ENCODE results near the gene PLD4. TPM values are rescaled to one million over a fixed set of nuclear protein-coding genes. Genes with fewer than 3 reads are reported as not detected.

PLD4 gene
- total RNA-seq, 1 experiment from 2014 or later, result 0.15 TPM

DNA sequence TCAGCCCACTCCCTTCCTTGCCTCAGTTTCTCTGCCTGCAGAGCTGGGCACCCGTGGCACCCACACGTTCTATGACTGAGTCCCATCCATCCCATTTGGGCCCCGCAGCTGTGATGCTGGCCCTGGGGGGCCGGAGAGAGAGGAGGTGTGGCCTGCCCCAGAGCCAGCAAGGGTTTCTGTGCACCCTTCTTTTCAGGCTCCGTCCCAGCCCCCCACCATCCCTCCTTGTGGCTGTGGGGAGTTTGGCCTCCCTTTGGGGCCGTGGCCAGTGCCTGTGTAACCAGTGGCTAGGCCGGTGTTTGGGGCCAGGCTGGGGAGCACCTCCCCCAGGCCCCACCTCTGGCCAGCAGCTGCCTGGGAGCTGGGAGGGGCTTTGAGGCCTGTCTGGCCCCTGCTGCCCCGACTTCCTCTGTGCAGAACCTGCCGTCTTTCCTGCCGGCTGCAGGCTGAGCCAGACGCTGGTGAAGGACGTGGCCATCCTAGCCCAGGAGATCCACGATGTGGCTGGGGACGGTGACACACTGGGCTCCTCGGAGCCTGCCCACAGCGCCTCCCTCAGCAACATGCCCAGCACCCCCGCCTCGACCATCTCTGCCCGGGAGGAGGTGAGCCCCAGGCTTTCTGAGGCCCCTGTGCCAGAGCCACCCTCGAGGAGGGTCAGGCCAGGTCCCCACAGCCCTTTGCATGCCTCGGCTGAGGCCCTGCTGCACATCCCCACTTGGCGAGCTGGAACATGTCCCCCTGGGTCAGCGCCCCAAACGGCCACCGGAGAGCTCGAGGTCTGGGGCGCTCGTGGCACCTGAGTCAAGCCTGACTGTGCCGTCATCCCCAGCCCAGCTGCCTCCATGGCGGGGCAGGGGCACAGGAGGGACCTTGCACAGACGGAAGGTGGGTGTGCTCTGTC lies 31.9 kb upstream of the PLD4 start:
- Histone ChIP-seq H3K36me3 (ENCODE audit: control insufficient read depth, insufficient read depth, low read length) (no peaks in the 10 kb centered on the region), H3K27ac (ENCODE audit: low read length) (no peak overlapping the region), H3K4me3 (ENCODE audit: low read depth in 2 of 2, low read length in 2 of 2) (no peak overlapping the region), H3K9me3 (ENCODE audit: control insufficient read depth, insufficient read depth, low read depth, low read length) (no peaks in the 10 kb centered on the region), H3K27me3 (ENCODE audit: control insufficient read depth, insufficient read depth, low read length) (no peaks in the 10 kb centered on the region), H3K4me1 (ENCODE audit: control insufficient read depth, insufficient read depth, low read length) (peaks cover 3% of the 10 kb centered on the region)
- ChIA-PET POLR2A (no interaction called here), CTCF (no interaction called here)
- peak; percentile 14; the same call in 1 of the 2 replicates for ATAC-seq
- no TSS peak for BruUV-seq (replicated peaks)
- intact Hi-C loops (cut with micrococcal nuclease; ENCODE audit: unreplicated experiment) (no loop called here), in situ Hi-C loops (cut with HindIII; ENCODE audit: low pct_unique_long_range_greater_than_20kb, low sequenced_read_pairs) (no loop called here)
- DNase-seq (ENCODE audit: low read depth, low spot score), result no peak
- TF ChIP-seq, protein P1, sequence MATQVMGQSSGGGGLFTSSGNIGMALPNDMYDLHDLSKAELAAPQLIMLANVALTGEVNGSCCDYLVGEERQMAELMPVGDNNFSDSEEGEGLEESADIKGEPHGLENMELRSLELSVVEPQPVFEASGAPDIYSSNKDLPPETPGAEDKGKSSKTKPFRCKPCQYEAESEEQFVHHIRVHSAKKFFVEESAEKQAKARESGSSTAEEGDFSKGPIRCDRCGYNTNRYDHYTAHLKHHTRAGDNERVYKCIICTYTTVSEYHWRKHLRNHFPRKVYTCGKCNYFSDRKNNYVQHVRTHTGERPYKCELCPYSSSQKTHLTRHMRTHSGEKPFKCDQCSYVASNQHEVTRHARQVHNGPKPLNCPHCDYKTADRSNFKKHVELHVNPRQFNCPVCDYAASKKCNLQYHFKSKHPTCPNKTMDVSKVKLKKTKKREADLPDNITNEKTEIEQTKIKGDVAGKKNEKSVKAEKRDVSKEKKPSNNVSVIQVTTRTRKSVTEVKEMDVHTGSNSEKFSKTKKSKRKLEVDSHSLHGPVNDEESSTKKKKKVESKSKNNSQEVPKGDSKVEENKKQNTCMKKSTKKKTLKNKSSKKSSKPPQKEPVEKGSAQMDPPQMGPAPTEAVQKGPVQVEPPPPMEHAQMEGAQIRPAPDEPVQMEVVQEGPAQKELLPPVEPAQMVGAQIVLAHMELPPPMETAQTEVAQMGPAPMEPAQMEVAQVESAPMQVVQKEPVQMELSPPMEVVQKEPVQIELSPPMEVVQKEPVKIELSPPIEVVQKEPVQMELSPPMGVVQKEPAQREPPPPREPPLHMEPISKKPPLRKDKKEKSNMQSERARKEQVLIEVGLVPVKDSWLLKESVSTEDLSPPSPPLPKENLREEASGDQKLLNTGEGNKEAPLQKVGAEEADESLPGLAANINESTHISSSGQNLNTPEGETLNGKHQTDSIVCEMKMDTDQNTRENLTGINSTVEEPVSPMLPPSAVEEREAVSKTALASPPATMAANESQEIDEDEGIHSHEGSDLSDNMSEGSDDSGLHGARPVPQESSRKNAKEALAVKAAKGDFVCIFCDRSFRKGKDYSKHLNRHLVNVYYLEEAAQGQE (IDR thresholded peaks at IDR 0.05; ENCODE audit: insufficient read depth in 1 of 2, low read depth in 2 of 2, low read length in 1 of 2), result no peak
- no peak for TF ChIP-seq POLR2AphosphoS5 (IDR thresholded peaks at IDR 0.05; ENCODE audit: low read depth, low read length)
- no peak for TF ChIP-seq SIN3A (IDR thresholded peaks at IDR 0.05; ENCODE audit: borderline replicate concordance, insufficient read depth, low read depth, low read length)
- TF ChIP-seq, protein P2, sequence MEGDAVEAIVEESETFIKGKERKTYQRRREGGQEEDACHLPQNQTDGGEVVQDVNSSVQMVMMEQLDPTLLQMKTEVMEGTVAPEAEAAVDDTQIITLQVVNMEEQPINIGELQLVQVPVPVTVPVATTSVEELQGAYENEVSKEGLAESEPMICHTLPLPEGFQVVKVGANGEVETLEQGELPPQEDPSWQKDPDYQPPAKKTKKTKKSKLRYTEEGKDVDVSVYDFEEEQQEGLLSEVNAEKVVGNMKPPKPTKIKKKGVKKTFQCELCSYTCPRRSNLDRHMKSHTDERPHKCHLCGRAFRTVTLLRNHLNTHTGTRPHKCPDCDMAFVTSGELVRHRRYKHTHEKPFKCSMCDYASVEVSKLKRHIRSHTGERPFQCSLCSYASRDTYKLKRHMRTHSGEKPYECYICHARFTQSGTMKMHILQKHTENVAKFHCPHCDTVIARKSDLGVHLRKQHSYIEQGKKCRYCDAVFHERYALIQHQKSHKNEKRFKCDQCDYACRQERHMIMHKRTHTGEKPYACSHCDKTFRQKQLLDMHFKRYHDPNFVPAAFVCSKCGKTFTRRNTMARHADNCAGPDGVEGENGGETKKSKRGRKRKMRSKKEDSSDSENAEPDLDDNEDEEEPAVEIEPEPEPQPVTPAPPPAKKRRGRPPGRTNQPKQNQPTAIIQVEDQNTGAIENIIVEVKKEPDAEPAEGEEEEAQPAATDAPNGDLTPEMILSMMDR (IDR thresholded peaks at IDR 0.05), result no peak
- no peak for TF ChIP-seq TCF7L2 (IDR thresholded peaks at IDR 0.05; ENCODE audit: low read depth, low read length)

DNA sequence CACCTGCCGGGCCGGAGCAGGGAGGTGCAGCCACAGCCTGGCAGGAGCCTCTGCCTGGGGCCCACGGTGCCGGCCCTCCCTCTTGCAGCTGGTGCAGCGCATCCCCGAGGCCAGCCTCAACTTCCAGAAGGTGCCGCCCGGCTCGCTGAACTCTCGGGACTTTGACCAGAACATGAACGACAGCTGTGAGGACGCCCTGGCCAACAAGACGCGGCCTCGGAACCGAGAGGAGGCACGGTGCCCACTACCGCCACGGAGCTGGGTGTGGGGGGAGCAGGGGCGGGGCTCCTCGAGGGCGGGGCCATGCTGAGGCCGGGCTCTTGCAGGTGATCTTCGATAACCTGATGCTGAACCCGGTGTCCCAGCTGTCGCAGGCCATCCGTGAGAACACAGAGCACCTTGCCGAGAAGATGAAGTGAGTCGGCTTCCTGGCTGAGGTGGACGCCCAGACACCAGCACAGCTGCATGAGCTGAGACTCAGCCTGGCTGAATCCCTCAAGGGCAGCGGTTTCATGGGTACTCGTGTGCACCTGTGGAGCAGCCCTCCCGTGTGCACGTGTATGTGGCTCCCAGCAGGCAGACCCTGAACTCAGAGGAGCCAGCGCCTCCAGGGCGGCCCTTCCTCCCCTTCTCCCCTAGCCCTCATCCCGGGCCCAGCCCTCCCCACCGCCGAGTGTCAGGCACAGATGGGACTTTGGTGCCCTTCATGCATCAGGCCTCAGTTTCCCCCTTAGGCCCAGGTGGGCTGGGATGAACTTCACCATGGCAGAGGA lies 31.1 kb upstream of the PLD4 start:
- ChIA-PET CTCF (no interaction called here), POLR2A (no interaction called here)
- DNase-seq (ENCODE audit: low read depth, low spot score) (no peak), ATAC-seq (no peak)
- no TSS peak for BruUV-seq (replicated peaks)
- in situ Hi-C loops (cut with HindIII; ENCODE audit: low pct_unique_long_range_greater_than_20kb, low sequenced_read_pairs), result no loop called here
- H3K27ac ChIP-seq (ENCODE audit: low read length), result no peak overlapping the region
- intact Hi-C loops (cut with micrococcal nuclease; ENCODE audit: unreplicated experiment), result no loop called here
- H3K36me3 ChIP-seq (ENCODE audit: control insufficient read depth, insufficient read depth, low read length), result no peaks in the 10 kb centered on the region
- peaks cover 3% of the 10 kb centered on the region for H3K4me1 ChIP-seq (ENCODE audit: control insufficient read depth, insufficient read depth, low read length)
- no peak overlapping the region for H3K4me3 ChIP-seq (ENCODE audit: low read depth in 2 of 2, low read length in 2 of 2)
- H3K27me3 ChIP-seq (ENCODE audit: control insufficient read depth, insufficient read depth, low read length), result no peaks in the 10 kb centered on the region
- TF ChIP-seq, protein P2 (IDR thresholded peaks at IDR 0.05), result no peak
- TF ChIP-seq, protein P1 (IDR thresholded peaks at IDR 0.05; ENCODE audit: insufficient read depth in 1 of 2, low read depth in 2 of 2, low read length in 1 of 2), result no peak
- no peak for TF ChIP-seq SIN3A (IDR thresholded peaks at IDR 0.05; ENCODE audit: borderline replicate concordance, insufficient read depth, low read depth, low read length)
- H3K9me3 ChIP-seq (ENCODE audit: control insufficient read depth, insufficient read depth, low read depth, low read length), result no peaks in the 10 kb centered on the region
